CD14-positive monocyte (primary cell): ENCODE measurements around the gene TMBIM4. TPM values are rescaled to one million over a fixed set of nuclear protein-coding genes. Genes with fewer than 3 reads are reported as not detected.

Source experiments
- DNase-seq, 3 donors: peaks; one replicate each; pipeline ENCODE4 v3.0.0-alpha.2; 2011 to 2022
- H2AFZ ChIP-seq: 2 replicates; pipeline ENCODE4 v1.6.0; 2012; ENCODE audit warnings: mild to moderate bottlenecking, low read depth, low read length, inconsistent platforms; ENCODE audit not compliant: insufficient read depth, poor library complexity, severe bottlenecking
- H3K27ac ChIP-seq, 2 donors: 1 replicate in 1 of 2; 2 replicates in 1 of 2; pipeline ENCODE4 v1.5.1; 2012 to 2013; ENCODE audit warnings: low read length in 2 of 2, control low read depth in 1 of 2, inconsistent platforms in 1 of 2, low read depth in 1 of 2, mild to moderate bottlenecking in 1 of 2
- H3K27me3 ChIP-seq, 2 donors: one replicate each; pipeline versions ENCODE4 v1.6.0 to v1.6.1; 2011 to 2013; ENCODE audit warnings: low read length in 2 of 2; ENCODE audit not compliant: control insufficient read depth in 2 of 2, insufficient read depth in 2 of 2
- H3K36me3 ChIP-seq, 2 donors: replicated peaks in 1 of 2; 1 replicate in 1 of 2; 2 replicates in 1 of 2; pipeline versions ENCODE4 v1.5.1 to v1.6.1; 2012 to 2013; ENCODE audit warnings: low read length in 2 of 2, control low read depth in 1 of 2, inconsistent platforms in 1 of 2, mild to moderate bottlenecking in 1 of 2; ENCODE audit not compliant: insufficient read depth in 2 of 2, control insufficient read depth in 1 of 2
- H3K4me1 ChIP-seq, 2 donors: 1 replicate in 1 of 2; 2 replicates in 1 of 2; pipeline versions ENCODE4 v1.5.1 to v1.6.1; 2012 to 2013; ENCODE audit warnings: low read length in 2 of 2, control low read depth in 1 of 2, inconsistent platforms in 1 of 2, mild to moderate bottlenecking in 1 of 2, moderate library complexity in 1 of 2; ENCODE audit not compliant: insufficient read depth in 2 of 2, control insufficient read depth in 1 of 2
- H3K4me2 ChIP-seq: replicated peaks from 2 replicates; pipeline ENCODE3; 2012; ENCODE audit warnings: low read length, moderate library complexity, mild to moderate bottlenecking; ENCODE audit not compliant: poor library complexity, severe bottlenecking; ENCODE audit errors: extremely low read depth
- H3K4me3 ChIP-seq, 3 experiments: fragments of 200-600 bp in 1 of 3; sonication (generic) in 1 of 3; replicated peaks in 1 of 3; 1 replicate in 2 of 3; 2 replicates in 1 of 3; pipeline ENCODE4 v1.5.1; 2011 to 2013; ENCODE audit warnings: low read length in 3 of 3, mild to moderate bottlenecking in 3 of 3, control low read depth in 2 of 3, low read depth in 2 of 3, inconsistent platforms in 1 of 3, moderate library complexity in 1 of 3
- H3K79me2 ChIP-seq: 2 replicates; pipeline ENCODE4 v1.6.0; 2012; ENCODE audit warnings: mild to moderate bottlenecking, control low read depth, inconsistent platforms, low read length, moderate library complexity; ENCODE audit not compliant: insufficient read depth
- H3K9ac ChIP-seq: 2 replicates; pipeline ENCODE4 v1.6.0; 2017; ENCODE audit warnings: low read length, mild to moderate bottlenecking; ENCODE audit not compliant: insufficient read depth, poor library complexity, severe bottlenecking
- H3K9me3 ChIP-seq, 2 donors: replicated peaks in 1 of 2; 1 replicate in 1 of 2; 2 replicates in 1 of 2; pipeline versions ENCODE4 v1.5.1 to v1.6.1; 2012 to 2013; ENCODE audit warnings: low read length in 2 of 2, control low read depth in 1 of 2; ENCODE audit not compliant: control insufficient read depth in 1 of 2, insufficient read depth in 1 of 2
- H4K20me1 ChIP-seq: 2 replicates; pipeline ENCODE4 v1.6.0; 2012; ENCODE audit warnings: mild to moderate bottlenecking, low read length, control low read depth, moderate library complexity; ENCODE audit not compliant: insufficient read depth
- H3K27ac Mint-ChIP-seq, 7 donors: one replicate each; pipeline ENCODE4 v1.8.0; 2020; ENCODE audit warnings: mild to moderate bottlenecking in 7 of 7, mixed read lengths in 7 of 7, moderate library complexity in 6 of 7, inconsistent platforms in 2 of 7
- H3K27me3 Mint-ChIP-seq, 3 donors: one replicate each; pipeline ENCODE4 v1.8.0; 2021 to 2022; ENCODE audit warnings: low read depth in 3 of 3, mild to moderate bottlenecking in 3 of 3, mixed read lengths in 3 of 3, moderate library complexity in 3 of 3, inconsistent platforms in 1 of 3
- H3K36me3 Mint-ChIP-seq, 2 donors: one replicate each; pipeline ENCODE4 v1.8.0; 2020; ENCODE audit warnings: mixed read lengths in 2 of 2, inconsistent platforms in 1 of 2, mild to moderate bottlenecking in 1 of 2
- H3K4me1 Mint-ChIP-seq: one replicate; pipeline ENCODE4 v1.8.0; 2020; ENCODE audit warnings: mild to moderate bottlenecking, mixed read lengths
- H3K4me3 Mint-ChIP-seq, 2 donors: one replicate each; pipeline ENCODE4 v1.8.0; 2020; ENCODE audit warnings: mild to moderate bottlenecking in 2 of 2, mixed read lengths in 2 of 2, moderate library complexity in 1 of 2
- H3K9me3 Mint-ChIP-seq, 7 donors: one replicate each; pipeline ENCODE4 v1.8.0; 2020 to 2022; ENCODE audit warnings: mixed read lengths in 7 of 7, mild to moderate bottlenecking in 6 of 7, moderate library complexity in 6 of 7, inconsistent platforms in 2 of 7
- WGBS: methylation state at CpG from one replicate; pipeline ENCODE4 v1.1.5; 2013; ENCODE audit warnings: missing lambda C conversion rate; ENCODE audit not compliant: insufficient coverage; 5-methylcytosine and 5-hydroxymethylcytosine counted together
- intact Hi-C, 2 donors: fragments of 100-400 bp; cut with micrococcal nuclease; formaldehyde crosslinking; loops; one replicate each; pipeline versions ENCODE4 v1.15.0 to v1.15.1; 2023
- polyA plus RNA-seq, 3 donors: library from polyadenylated mRNA; depleted of rRNA in 1 of 3; unstranded in 2 of 3; stranded (reverse) in 1 of 3; fragments of 300-500 nt in 2 of 3; fragments of >200 nt in 1 of 3; fragmentation: Illumina TruSeq in 2 of 3; gene quantifications; 1 replicate in 2 of 3; 2 replicates in 1 of 3; pipeline ENCODE4 v1.2.3, GENCODE V29; 2012 to 2021
- TF ChIP-seq, protein P1 (sequence below): fragments of 200-600 bp; IDR thresholded peaks from one replicate; pipeline ENCODE4 v1.8.0; 2022; ENCODE audit warnings: antibody characterized with exemption, mild to moderate bottlenecking

TMBIM4 gene
- polyA plus RNA-seq, 3 donors = 153 to 823 (median 694) TPM

DNA sequence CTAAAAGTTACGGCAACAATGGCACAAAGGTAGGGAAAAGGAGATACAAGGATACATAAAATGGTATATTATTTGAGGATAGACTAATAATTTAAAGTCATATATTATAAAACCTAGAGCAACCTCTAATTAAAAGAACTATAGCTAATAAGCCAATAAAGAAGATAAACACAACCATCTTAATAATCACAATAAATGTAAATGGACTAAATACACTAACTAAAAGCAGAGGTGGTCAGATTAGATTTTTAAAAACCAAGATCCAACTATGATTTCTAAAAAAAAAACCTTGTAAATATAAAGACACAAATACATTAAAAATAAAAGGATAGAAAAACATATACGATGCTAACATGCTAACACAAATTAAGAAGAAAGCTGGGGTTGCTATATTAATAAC, 28.5 kb downstream of the TMBIM4 start:
- Histone ChIP-seq H3K4me3 (no peak overlapping the region), H3K79me2 (peaks cover 86% of the 10 kb centered on the region), H4K20me1 (peaks cover 6% of the 10 kb centered on the region), H3K27ac (no peak overlapping the region), H3K4me1 (peaks cover 32 to 41% of the 10 kb centered on the region in 2 donors), H3K36me3 (peaks cover 62 to 86% of the 10 kb centered on the region in 2 donors), H3K9me3 (peaks cover 4 to 42% of the 10 kb centered on the region in 2 donors), H2AFZ (no peak overlapping the region), H3K4me2 (no peak overlapping the region), H3K27me3 (no peaks in the 10 kb centered on the region), H3K9ac (no peak overlapping the region)
- WGBS = no CpG with 5 or more reads among the region's 2 CpGs
- H3K27me3 Mint-ChIP-seq = no peaks in the 10 kb centered on the region
- H3K4me1 Mint-ChIP-seq = peaks cover 35% of the 10 kb centered on the region
- H3K27ac Mint-ChIP-seq = no peak overlapping the region
- peaks cover 55 to 80% of the 10 kb centered on the region in 2 donors for H3K36me3 Mint-ChIP-seq
- peaks cover 11 to 33% (median 26%) of the 10 kb centered on the region in 7 donors for H3K9me3 Mint-ChIP-seq
- intact Hi-C loops = loop anchor here (10.0 kb wide), 5 partner anchors 54 to 554 kb away; partner anchors contain the start of gene HELB (in 1 of the 2)
- no peak for DNase-seq
- TF ChIP-seq, protein P1, sequence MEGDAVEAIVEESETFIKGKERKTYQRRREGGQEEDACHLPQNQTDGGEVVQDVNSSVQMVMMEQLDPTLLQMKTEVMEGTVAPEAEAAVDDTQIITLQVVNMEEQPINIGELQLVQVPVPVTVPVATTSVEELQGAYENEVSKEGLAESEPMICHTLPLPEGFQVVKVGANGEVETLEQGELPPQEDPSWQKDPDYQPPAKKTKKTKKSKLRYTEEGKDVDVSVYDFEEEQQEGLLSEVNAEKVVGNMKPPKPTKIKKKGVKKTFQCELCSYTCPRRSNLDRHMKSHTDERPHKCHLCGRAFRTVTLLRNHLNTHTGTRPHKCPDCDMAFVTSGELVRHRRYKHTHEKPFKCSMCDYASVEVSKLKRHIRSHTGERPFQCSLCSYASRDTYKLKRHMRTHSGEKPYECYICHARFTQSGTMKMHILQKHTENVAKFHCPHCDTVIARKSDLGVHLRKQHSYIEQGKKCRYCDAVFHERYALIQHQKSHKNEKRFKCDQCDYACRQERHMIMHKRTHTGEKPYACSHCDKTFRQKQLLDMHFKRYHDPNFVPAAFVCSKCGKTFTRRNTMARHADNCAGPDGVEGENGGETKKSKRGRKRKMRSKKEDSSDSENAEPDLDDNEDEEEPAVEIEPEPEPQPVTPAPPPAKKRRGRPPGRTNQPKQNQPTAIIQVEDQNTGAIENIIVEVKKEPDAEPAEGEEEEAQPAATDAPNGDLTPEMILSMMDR = no peak
- no peak overlapping the region for H3K4me3 Mint-ChIP-seq

DNA sequence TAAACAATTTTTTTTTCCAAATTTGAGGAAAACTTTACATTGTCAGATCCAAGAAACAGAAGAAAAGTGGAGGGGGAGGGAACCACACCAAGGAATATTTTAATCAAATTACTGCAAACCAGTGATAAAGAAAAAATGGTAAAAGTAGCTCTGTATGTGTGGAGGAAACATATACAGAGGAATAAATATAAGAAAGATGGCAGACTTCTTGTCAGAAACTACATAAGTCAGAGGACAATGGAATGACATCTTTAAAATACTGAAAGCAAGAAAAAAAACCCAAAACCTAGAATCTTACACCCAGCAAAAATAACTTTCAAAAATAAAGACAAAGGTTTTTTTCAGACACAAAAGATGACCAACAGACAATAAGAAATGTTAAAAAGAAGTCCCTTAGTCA, 29.1 kb downstream of the TMBIM4 start:
- peaks cover 65 to 83% of the 10 kb centered on the region in 2 donors for H3K36me3 ChIP-seq
- no peak overlapping the region for H3K4me3 Mint-ChIP-seq

More for the DNA sequence above, 29.1 kb downstream of the TMBIM4 start:
- H3K9ac ChIP-seq = no peak overlapping the region
- peaks cover 84% of the 10 kb centered on the region for H3K79me2 ChIP-seq
- H3K27ac Mint-ChIP-seq = no peak overlapping the region
- peaks cover 4 to 42% of the 10 kb centered on the region in 2 donors for H3K9me3 ChIP-seq
- peaks cover 6% of the 10 kb centered on the region for H4K20me1 ChIP-seq
- intact Hi-C loops = loop anchor here (10.0 kb wide), 5 partner anchors 54 to 554 kb away; partner anchors contain the start of gene HELB (in 1 of the 2)
- H3K4me3 ChIP-seq = no peak overlapping the region
- peaks cover 57 to 76% of the 10 kb centered on the region in 2 donors for H3K36me3 Mint-ChIP-seq
- H3K27me3 ChIP-seq = no peaks in the 10 kb centered on the region
- H3K4me1 ChIP-seq = peaks cover 28 to 35% of the 10 kb centered on the region in 2 donors
- no peak overlapping the region for H3K4me2 ChIP-seq
- no peak overlapping the region for H2AFZ ChIP-seq
- H3K27ac ChIP-seq = no peak overlapping the region
- TF ChIP-seq, protein P1 = no peak
- H3K9me3 Mint-ChIP-seq = peaks cover 11 to 33% (median 26%) of the 10 kb centered on the region in 7 donors
- H3K27me3 Mint-ChIP-seq = no peaks in the 10 kb centered on the region
- peaks cover 29% of the 10 kb centered on the region for H3K4me1 Mint-ChIP-seq
- no peak for DNase-seq
